Anterior cingulate cortex (tissue), 58 donors: ENCODE results near the gene NAV2.
"Not testable (repeated sequence)": the region's sequence is repeated elsewhere in the genome, so short reads cannot be mapped to it uniquely, and the experiment has no call there.

Experiments used
- DNase-seq, 58 donors: peaks; one replicate each; lab custom pipeline; 2025; lab: John Stamatoyannopoulos, UW

Gene NAV2

DNA sequence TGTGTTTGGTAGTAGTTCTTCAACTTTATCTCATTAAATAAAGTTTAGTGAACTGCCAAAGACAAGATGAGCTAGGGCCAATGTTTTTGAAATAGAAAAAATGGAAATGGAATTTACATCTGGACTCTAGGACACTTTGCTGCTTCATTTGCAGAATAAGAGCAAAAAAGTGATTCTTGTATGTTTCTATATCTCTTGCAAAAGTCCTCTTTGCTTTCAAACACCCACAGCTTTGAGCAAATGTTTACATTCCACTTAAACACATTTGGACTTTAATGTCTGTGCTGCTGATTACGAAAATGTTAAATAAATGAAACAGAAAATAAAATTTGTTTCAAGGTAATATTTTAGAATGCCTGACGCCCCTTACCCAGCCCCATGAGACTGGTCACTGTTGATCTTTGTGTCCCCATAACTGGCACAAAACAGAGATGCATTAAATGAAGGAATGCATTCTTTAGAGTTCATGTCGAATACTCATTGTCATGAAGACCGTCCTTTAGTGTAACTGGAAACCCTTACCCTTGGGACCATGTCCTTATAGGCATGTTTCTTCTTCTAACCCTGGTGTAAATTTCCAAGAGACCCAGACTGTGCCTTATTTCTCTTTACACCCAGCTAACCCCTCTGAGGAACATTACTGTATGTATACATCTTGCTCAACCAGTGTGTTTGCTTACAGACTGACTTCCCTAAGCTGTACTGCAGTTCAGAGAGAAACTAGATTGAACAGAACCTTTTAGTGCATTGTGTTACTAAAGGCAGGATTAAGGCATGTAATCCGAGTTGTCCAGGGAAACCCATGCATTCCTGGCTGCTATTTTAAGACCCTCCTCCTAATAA lies 199.7 kb downstream of the NAV2 start:
- DNase-seq: no peak

DNA sequence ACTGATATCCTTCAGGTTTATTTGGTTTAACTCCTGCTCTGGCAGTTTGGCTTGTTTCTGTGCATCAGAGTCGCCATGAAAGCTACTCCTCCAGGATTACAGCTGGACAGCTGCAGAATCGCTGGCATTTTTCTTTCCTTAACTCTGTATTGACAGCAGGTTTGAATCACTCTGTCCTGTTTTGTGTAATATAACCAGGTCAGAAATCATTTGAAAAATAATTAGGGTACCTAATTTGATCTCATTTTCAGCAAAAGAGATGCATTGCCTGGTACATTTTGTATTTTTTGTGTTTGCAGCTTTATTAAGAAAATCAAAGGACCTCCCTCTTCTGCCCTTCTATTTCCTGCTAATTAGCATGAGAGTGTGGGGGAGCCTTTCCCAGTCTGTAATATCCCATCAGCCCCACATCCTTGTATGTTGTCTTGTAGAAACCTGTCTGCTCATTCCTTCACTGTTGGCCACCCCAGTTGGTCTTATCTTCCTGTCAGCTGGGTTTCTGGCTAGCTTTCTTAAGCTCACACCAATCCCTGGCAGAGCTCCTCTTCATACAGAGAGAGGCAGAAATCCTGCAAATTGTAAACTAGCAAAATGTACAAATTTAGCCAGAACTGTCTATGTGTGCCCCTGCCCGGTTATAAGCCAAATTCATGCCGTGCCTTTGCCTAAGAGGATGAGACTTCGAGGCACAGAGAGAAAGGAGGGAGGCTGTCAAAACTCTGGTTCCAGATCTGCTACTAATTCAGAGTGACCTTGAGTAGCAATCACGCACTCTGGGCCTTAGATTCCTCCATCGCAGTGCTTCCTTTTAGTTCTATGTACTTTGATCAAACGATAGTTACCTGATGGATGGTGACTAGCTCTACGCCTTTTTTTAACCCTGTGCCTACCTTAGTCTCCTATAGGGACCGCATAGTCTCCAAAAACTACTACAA lies 200.6 kb downstream of the NAV2 start:
- peak in 1 of 58 donors; percentile 2 for DNase-seq

DNA sequence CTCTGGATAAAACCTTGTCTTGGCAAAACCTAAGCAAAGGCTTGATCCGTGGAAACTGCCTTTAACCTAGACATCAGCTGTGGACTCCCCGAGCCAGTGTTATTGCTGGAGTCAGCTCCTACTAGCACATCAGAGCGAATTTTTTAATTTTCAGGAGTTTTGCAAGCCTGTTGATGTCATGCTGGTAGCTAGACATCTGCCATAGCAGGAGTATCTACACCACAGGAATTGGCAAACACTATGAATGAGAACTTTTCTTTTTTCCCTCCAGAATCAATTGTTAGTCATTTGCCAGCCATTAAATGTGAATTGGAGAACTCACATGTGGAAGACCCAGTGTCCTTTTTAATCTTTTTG lies 201.2 kb downstream of the NAV2 start:
- no peak for DNase-seq

DNA sequence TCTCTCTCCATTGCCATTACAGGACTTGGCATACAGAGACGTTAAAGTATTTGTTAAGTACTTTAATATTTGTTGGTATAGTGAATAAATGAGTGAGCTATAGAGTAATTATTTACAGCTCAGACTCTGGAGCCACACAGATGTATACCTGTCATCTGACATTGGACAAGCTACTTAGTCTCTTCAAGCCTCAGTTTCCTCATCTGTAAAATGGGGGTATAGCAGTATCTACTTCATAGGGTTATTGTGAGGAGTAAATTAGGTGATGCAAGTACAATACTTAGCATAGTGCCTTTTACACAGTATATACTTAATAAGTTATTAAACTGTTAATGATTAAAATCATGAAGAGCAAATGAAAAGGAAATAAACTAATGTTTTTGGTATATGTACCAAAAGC lies 203.2 kb downstream of the NAV2 start:
- no peak for DNase-seq

DNA sequence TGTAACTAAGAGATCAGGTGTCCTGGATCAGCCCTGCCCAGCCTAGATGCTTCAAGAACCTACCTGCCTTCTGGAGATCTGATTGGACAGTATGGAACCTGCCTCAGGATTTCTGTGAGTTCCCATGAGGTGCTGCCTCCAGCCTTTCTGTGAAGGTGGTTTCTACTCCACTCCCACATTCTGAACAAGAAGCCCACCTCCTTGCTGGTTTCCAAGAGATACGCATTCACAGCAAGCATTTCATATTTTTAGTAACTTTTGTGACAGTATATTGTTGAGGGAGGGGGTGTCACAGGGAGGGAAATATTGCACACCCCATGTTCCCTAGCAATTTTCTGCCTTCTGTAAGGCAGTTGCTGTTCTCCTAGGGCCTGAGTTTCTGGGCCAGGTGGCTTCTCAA lies 204.4 kb downstream of the NAV2 start:
- no peak for DNase-seq

DNA sequence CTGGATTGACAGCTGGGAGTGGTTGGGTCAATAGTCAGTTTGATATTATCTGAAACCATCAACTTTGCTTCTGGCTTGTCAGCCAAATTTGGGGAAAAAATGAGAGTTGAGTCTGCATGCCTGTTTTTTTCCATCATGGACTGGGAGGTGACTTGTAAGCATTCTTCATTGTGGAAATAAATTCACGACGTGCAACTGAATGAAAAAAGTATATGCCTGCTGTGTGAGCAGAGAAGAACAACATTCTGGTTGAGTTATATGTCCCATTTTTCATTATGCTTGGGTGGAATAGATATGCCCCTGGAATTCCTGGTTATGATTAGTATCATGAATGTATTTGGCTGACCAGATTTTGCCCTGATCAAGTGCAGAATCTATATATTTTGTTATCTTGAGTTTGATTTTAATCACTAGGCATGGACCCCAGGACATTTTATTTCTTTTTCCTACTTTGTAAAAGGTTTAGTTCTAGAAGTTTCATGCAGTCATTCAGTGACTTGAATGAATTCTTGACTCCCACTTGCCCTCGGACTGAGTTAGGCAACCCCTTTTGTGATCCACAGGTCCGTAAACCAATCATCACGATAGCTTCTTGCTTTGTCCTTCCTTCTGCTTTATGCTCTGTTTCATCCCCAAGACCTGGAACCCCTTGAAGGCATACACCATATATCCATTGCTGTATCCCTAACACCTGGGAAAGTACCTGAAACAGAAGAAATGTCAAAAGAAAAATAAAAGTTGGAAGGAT lies 205.8 kb downstream of the NAV2 start:
- no peak for DNase-seq

DNA sequence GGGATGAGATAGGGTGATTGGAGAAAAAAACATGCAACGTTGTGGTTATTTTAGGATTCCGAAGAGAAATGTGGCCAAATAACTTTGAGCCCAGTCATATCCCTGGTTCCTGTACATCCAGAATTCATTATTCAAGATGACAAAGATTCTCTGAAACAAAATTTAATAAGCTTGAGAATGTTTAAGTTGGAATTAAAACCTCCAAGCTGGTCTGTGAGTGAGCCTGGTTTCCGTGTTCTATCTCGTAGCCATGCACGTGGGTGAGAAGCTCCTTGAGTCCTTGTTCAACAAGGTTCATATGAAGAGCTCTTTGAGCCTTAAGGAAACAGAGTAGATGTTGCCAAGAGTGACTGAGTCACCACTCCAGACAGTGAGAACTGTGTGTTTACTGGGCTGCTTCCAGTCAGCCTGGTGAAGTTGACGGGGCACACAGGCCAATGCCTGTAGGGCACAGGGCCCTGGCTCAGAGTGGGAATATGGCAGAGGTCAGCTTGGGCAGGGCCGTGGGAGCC lies 206.5 kb downstream of the NAV2 start:
- peak in 8 of 58 donors; percentile 9 to 69 (median 37) for DNase-seq

DNA sequence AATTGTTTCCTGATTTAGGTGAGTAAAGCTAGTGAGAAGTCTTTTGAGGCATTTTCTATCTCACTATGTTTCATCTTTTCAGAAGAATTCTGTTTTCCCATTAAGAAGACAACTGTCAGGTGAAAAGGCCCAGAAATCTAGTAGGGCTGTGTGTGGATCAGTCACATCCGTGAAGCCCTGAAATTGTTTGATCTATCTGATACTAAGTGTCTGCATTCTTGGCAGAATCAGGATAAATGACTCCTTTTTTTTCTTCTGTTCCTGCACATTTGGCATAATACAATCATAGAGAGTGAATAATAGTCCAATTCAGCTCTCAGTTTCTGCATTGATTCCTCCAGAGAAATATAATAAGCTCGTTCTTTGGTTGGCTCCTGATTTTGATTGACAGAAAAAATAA lies 208.3 kb downstream of the NAV2 start:
- peak in 1 of 58 donors; percentile 36 for DNase-seq

DNA sequence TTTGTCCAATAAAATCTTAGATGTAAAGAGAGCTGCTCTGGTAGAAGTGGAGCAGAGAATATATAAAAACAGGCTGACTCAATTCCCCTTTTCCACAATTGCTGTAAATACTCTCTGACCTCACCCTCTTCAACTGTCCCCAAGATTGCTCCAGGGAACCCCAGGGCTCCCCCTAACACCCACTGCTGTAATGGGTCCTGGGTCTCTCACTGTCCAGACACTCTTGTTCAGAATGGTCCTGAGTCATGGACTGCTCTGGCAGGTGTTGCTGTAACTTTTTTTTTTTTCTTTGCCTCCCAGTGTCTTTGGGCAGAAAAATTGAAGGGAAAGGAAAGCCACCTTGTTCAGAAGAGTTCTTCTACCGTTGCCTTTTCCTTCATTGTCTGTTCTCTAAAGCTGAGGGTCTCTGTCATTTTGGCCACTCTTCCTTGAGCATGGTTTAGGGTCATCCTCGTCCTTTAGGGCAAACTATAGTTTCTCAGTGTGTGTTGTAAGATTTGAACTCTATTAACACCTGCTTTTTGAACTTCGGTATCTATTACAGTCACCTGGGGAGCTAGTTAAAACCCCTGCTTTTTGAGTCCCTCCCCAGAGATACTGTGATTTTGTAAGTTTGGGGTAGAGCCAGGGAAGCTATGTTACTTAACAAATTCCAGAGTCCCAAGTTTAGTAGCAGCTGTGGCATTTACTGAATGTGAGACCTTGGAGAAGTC lies 209.5 kb downstream of the NAV2 start:
- no peak for DNase-seq

DNA sequence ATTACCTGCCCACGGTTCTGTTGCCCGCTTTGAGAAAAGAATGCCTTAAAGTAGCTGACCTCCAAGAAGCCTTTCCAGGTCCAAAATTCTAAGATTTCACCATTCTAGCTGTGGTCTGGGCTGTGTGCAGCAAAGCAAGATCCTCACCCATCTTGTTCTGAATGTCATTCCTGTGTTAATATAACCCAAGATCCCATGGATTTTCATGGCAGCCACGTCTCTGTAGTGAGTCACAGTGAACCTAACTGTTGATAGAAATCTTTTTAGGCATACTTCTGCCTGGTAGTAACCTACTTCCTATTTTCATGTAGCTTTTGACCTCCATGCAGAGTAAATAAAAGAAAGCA lies 210.0 kb downstream of the NAV2 start:
- DNase-seq: no peak

DNA sequence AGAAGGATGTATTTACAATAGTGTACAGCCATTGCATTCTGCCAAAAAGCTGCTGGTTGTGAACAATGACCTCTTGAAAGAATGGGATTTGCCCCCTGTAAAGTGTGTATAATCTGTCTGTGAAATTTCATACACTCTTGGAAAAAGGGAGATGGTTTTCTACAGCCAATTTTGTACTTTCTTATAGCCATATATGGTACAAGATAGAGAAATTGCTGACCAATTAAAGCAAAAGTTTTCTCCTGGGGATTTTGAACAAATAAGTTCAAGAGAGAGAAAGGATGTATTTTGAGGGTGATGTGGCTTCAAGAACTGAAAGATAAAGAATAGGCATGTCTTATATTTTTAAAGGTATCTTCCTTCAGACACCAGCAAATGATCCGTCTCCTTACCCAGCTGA lies 211.0 kb downstream of the NAV2 start:
- DNase-seq: no peak

DNA sequence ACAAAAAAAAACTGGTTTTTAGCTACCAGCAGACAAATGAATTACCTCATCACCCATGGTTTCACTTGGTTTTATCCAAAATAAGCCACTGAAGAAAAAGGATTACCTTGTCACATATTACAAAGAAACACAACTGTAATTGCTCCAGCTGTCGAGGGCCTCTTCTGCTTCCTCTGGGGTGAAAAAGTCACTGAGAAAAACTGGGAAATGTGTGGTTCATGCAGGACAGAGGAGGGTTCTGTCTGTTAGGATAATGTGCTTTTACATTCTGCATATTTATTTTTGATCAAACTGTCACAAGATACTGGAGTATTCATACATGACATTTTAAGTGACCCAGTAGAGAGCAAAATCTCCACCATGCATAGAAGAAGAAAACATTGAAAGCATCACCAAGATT lies 211.7 kb downstream of the NAV2 start:
- DNase-seq: no peak

DNA sequence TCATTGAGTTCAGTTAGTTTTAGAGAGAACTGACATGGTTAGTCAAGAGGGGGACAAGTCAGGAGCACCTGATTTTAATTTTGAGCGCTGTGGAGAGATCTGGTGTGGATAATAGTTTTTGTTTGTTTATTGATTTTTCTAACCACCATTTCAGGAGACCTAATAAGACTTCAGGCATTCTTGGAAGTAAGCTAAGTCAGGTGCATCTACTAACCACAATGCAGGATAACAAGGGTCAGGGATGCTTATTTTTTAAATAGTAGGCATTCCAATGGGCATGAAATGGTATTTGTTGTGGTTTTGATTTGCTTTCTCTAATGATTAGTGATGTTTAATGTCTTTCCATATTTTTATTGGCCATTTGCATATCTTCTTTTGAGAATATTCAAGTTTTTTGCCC lies 212.1 kb downstream of the NAV2 start:
- no peak for DNase-seq

DNA sequence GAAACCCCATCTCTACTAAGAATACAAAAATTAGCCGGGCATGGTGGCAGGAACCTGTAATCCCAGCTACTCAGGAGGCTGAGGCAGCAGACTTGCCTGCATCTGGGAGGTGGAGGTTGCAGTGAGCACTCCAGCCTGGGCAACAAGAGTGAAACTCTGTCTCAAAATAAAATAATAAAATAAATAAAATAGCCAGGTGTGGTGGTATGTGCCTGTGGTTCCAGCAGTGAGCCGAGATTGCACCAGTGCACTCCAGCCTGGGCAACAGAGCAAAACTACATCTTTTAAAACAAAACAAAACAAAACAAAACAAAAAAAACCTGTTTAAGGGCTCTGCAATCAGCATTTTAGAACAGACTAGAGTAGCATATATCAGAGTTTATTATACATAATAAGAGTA lies 214.8 kb downstream of the NAV2 start:
- not testable (repeated sequence) for DNase-seq

DNA sequence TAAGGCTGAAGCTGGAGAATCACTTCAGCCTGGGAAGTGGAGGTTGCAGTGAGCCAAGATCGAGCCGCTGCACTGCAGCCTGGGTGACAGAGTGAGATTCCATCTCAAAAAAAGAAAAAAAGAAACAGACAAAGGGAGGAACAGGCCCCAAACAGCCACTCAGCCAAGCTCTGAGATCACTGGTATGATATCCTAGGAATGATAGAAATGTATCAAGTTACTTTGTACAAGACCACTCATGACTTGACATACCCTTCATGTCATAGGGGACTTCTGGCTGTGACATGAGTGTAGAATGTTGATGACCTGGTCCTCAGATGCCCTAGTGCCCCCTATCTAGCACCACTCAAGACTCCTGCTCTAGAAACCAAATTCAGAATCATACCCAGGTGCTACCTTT lies 216.5 kb downstream of the NAV2 start:
- no peak for DNase-seq

DNA sequence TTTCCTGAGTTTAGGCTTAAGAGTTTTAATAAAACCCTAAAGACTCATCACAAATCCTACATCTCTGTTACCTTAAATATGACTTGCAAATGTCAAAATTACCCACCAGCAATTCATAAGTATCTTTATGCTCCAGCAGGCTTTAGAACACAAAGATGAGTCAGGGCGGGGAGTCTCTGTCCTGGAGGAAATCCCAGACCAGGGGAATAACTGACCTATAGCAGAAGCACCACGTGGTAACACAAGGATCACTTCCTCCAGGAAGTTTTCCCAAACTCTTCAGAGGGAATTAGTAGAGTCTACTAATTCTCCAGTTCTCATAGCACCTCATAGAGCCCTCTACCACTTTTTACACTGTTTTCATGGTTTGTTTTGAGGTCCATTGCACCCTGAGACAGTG lies 217.0 kb downstream of the NAV2 start:
- DNase-seq: no peak

DNA sequence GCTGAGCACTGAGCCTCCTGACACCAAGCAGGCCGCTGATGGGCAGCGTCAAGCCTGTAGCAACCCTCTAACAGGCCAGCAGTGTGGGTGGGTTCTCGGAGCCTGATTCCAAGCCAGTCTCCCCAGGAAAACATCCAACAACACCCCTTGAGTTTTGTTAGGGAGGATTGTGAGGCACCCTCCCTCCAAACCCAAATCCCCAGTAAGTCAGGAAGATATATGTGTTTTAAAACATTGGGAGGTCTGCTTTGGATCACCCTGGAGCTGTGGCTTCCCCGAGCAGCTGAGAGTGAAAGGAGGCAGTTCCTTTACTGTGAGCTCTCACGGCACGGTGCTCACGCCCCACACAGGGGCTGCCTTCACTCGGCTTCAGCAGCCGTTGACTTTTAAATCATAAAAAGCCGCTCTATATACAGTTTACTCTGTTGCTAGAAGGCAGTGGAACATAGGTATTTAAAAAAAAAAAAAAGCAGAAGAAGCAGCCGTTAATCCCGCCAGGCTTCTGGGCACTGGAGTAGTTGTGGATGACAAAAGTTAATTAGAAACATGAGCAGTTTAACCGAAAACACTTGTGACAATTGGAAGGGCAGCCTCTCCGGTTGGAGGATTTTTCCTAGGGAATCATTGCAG lies 218.6 kb downstream of the NAV2 start:
- no peak for DNase-seq

DNA sequence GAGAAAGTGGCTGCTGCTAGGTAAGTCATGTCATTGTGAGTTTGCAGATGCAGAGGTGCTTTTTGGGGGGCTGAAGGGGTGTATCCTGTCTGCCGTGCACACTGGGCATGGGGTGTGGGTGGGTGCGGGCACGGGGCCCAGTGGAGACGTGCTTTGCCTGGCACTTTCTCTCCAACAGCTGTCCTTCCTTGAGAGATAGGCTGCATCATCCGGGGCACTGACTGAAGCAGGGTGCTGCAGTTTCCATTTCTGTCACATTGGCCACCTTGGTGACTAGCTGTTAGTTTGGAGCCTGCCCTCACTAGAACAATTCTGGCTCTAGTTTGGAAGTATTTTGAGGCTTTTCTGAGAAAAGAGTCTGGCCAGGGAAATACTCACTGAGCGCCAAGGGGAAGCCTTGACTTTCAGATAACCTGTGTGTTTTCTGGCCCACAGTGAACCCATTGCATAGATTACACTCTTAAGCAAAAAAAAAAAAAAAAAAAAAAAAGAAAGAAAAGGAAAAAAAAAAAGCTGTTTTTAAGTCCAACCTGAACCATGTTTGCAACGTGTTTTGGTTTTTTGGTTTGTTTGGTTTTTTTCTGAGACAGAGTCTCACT lies 219.2 kb downstream of the NAV2 start:
- peak in 7 of 58 donors; percentile 18 to 35 (median 24) for DNase-seq

DNA sequence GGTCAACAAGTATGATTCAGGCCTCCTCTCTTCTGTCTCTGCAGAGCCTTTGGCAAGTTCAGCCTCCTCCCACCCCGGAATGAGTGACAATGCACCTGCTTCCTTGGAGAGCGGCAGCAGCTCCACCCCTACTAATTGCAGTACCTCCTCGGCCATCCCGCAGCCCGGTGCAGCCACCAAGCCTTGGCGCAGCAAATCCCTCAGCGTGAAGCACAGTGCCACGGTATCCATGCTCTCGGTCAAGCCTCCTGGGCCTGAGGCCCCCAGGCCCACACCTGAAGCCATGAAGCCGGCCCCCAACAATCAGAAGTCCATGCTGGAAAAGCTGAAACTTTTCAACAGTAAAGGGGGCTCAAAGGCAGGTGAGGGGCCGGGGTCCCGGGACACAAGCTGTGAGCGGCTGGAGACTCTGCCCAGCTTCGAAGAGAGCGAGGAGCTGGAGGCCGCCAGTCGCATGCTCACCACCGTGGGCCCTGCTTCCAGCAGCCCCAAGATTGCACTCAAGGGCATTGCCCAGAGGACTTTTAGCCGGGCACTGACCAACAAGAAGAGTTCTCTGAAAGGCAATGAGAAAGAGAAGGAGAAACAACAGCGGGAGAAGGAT lies 220.6 kb downstream of the NAV2 start:
- DNase-seq: no peak
